Lower leg skin (tissue), 4 donors: ENCODE measurements around the gene EFEMP1. TPM values are rescaled to one million over a fixed set of nuclear protein-coding genes. Genes with fewer than 3 reads are reported as not detected.

Experiments used
- DNase-seq, 2 donors: peaks; one replicate each; pipeline ENCODE4 v3.0.0-alpha.2; 2019; ENCODE audit warnings: low spot score in 2 of 2
- H3K4me3 ChIP-seq: fragments of 200-600 bp; sonication (generic); 2 replicates; pipeline ENCODE4 v1.5.1; 2017; ENCODE audit warnings: mild to moderate bottlenecking, low read depth; ENCODE audit not compliant: poor library complexity, severe bottlenecking
- POLR2A ChIP-seq, 2 donors: fragments of 450-650 bp; IDR thresholded peaks; one replicate each; pipeline ENCODE4 v1.6.1; 2016 to 2017; ENCODE audit warnings: antibody characterized with exemption in 2 of 2, mild to moderate bottlenecking in 1 of 2, moderate library complexity in 1 of 2
- WGBS, 2 donors: methylation state at CpG; one replicate each; pipeline ENCODE4 v1.1.5; 2018; 5-methylcytosine and 5-hydroxymethylcytosine counted together
- intact Hi-C: fragments of 100-400 bp; cut with DNase I; formaldehyde crosslinking; loops from one replicate; pipeline ENCODE4 v1.15.0; 2023; ENCODE audit warnings: low total_unique reads
- total RNA-seq, 4 donors: library from RNA; depleted of rRNA; stranded (reverse); fragments of >200 nt; gene quantifications; one replicate each; pipeline ENCODE4 v1.1.0, GENCODE V29; 2016
- TF ChIP-seq, protein P1 (sequence below), 3 donors: fragments of 450-650 bp; IDR thresholded peaks; one replicate each; pipeline ENCODE4 v1.5.1; 2016; ENCODE audit warnings: antibody characterized with exemption in 3 of 3, mild to moderate bottlenecking in 3 of 3, moderate library complexity in 2 of 3

EFEMP1 gene
- total RNA-seq, 4 donors from 2014 or later = 86.2 to 113 (median 98.9) TPM

DNA sequence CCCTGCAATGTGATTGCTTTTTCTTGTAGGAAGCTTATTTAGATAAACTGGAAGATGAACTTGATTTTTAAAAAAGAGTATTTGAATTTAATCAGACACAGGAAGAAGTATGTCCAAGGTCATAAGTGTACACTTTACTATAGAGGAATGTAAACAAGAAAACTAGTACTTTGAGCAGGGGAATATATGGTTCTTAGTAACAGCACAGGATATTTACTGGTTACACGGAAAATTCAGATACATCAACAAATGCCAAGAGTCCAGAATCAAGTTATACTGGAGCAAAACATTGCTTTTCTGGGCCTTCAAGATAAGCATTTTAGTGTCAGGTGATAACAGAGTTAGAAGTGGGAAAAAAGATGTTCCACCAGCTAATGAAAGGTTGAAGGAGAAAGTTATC is 75.5 kb downstream of the EFEMP1 start:
- intact Hi-C loops = no loop called here
- 84 to 91% methylated on average over 1 of the region's 1 CpG for WGBS, 2 donors
- H3K4me3 ChIP-seq = no peak overlapping the region
- no peak for TF ChIP-seq POLR2A (IDR thresholded peaks at IDR 0.05)
- TF ChIP-seq, protein P1, sequence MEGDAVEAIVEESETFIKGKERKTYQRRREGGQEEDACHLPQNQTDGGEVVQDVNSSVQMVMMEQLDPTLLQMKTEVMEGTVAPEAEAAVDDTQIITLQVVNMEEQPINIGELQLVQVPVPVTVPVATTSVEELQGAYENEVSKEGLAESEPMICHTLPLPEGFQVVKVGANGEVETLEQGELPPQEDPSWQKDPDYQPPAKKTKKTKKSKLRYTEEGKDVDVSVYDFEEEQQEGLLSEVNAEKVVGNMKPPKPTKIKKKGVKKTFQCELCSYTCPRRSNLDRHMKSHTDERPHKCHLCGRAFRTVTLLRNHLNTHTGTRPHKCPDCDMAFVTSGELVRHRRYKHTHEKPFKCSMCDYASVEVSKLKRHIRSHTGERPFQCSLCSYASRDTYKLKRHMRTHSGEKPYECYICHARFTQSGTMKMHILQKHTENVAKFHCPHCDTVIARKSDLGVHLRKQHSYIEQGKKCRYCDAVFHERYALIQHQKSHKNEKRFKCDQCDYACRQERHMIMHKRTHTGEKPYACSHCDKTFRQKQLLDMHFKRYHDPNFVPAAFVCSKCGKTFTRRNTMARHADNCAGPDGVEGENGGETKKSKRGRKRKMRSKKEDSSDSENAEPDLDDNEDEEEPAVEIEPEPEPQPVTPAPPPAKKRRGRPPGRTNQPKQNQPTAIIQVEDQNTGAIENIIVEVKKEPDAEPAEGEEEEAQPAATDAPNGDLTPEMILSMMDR (IDR thresholded peaks at IDR 0.05) = no peak
- DNase-seq = no peak

DNA sequence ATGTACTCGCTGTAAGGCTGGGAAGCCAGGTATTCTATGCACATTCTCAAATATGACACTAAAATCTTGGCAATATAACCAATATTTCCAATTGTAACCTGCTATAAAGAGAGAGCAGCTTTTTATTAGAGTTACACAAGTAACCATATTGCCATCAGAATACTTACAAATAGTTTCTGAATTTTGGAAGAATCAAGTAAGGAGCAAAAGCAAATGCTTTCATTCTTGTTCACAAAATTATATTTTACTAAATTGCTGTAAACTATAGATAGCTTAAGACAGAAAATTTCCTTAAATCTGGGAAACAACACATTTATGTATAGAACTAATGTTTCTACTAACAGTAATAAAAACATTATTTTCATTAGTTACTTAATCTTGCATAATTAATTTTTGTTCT is 77.2 kb downstream of the EFEMP1 start:
- WGBS, 2 donors = 95% methylated on average over 1 of the region's 1 CpG
- TF ChIP-seq, protein P1 (IDR thresholded peaks at IDR 0.05) = no peak
- no peak for TF ChIP-seq POLR2A (IDR thresholded peaks at IDR 0.05)
- no peak for DNase-seq
- intact Hi-C loops = no loop called here
- H3K4me3 ChIP-seq = no peak overlapping the region

DNA sequence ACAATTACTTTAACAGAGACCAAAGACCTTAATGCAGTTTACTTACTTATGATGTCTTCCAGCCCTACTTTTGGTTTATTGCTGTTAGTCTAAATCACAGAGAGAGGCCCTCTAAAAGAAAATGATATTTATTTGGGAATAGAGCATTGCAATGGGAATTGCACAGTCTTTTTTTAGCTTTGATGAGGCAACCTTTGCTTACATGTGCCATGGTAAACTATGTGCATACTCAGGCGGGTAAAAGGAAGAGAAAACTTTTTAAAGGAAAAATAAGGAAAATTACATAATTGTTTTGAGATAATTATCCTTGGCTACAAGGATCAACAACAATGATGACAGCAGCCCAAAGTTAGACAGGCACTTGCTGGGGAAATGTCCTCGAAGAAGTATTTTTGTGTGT is 78.6 kb downstream of the EFEMP1 start:
- TF ChIP-seq, protein P1 (IDR thresholded peaks at IDR 0.05) = no peak
- no peak for TF ChIP-seq POLR2A (IDR thresholded peaks at IDR 0.05)
- intact Hi-C loops = no loop called here
- WGBS, 2 donors = 30 to 31% methylated on average over 2 of the region's 2 CpGs

DNA sequence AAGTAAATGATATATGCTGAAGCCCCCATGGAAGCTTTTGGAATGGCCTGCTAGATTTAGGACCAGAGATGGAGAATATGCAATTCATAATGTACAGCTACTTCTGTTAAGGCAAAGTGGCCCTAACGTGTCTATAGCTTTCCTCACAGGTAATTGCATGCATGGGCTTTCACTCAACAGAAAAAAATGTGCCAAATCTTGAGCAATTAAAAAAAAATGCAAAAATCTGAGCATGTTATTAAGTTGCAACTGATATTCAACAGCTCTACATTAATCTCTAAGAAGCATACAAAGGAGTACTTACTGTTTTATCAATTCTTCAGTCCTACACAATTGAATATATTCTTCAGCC is 79.6 kb downstream of the EFEMP1 start:
- H3K4me3 ChIP-seq = no peak overlapping the region
- TF ChIP-seq POLR2A (IDR thresholded peaks at IDR 0.05) = no peak
- TF ChIP-seq, protein P1 (IDR thresholded peaks at IDR 0.05) = no peak
- intact Hi-C loops = no loop called here
- WGBS, 2 donors = 30 to 53% methylated on average over 1 of the region's 1 CpG
- no peak for DNase-seq

More for the DNA sequence above, 78.6 kb downstream of the EFEMP1 start:
- DNase-seq = no peak
- H3K4me3 ChIP-seq = no peak overlapping the region

DNA sequence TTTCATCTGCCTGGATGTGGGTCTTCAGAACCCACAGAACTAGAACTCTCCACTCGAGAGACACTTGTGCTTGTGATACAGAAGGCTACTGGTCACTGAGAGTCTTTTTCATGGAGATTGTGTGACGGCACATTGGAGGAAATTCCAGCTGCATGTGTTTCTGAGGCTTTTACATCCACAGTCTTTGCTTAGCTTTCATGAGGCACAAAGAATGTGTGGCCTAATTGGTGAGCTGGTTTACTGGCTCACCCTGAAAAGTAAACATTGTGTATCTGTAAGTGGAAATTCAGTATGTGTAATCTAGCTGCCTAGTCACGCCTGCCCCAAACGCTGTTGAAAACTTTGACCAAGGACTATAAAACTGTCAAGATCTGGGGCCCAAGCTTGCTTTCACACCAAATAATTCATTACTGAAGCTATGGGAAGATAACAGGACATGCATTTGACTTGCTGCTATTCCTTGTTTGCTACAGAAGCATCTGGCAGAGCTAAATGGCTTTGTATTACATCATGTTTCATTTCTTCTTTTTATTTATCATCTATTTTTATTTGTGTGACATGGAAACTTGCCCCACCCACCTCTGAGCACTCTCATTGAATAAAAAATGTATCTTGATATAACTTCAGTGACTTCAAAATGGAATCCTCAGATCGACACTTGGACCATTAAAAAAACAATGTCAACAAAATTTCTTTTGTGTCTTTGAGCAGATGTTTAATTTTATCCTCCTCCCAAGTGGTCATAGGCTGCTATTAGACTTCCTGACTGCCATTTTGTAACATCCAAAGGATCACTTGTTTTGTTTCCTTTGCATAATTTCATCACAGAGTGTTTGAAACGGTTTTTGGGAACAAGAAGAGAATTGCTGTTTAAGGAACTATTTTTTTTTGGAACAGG is 80.2 kb downstream of the EFEMP1 start:
- no peak for DNase-seq
- H3K4me3 ChIP-seq = no peak overlapping the region
- TF ChIP-seq, protein P1 (IDR thresholded peaks at IDR 0.05) = no peak
- no peak for TF ChIP-seq POLR2A (IDR thresholded peaks at IDR 0.05)
- intact Hi-C loops = no loop called here
- WGBS, 2 donors = 42 to 47% methylated on average over 6 of the region's 6 CpGs
